ENCODE measurements around the gene NTN4. TPM values are rescaled to one million over a fixed set of nuclear protein-coding genes. Genes with fewer than 3 reads are reported as not detected.
A peak's percentile ranks its signal among the peaks of the same experiment; 100 is the strongest.

NTN4 gene
- total and polyA plus RNA-seq, 2 experiments from 2014 or later, result 35.2 to 63.7 TPM

GRCh38 chr12:95637010-95637409 lies 153.6 kb downstream of the NTN4 start:
- Histone ChIP-seq H3K9me3 (ENCODE audit: low read depth) (no peaks in the 10 kb centered on the region), H3K4me1 (ENCODE audit: insufficient read depth) (peaks cover 21% of the 10 kb centered on the region), H3F3A (ENCODE audit: insufficient read depth) (peaks cover 14% of the 10 kb centered on the region; the same call in 1 of the 2 replicates), H3K27ac (no peak overlapping the region; the same call in 1 of the 2 replicates), H3K36me3 (ENCODE audit: low read depth) (no peaks in the 10 kb centered on the region), H3K9me2 (ENCODE audit: insufficient read depth) (no peaks in the 10 kb centered on the region), H2AFZ (no peak overlapping the region), H3K9ac (no peak overlapping the region), H4K20me1 (ENCODE audit: insufficient read depth) (no peaks in the 10 kb centered on the region), H3K79me2 (ENCODE audit: insufficient read depth) (no peaks in the 10 kb centered on the region), H3K27me3 (replicated peaks; ENCODE audit: insufficient read depth) (no peaks in the 10 kb centered on the region), H3K4me2 (ENCODE audit: unreplicated experiment) (no peak overlapping the region), H3K4me3 (no peak overlapping the region)
- in situ Hi-C loops (cut with MboI), result no loop called here
- no peak for TF ChIP-seq EZH2 (IDR thresholded peaks at IDR 0.05; ENCODE audit: insufficient read depth, poor library complexity, severe bottlenecking)
- no peak for TF ChIP-seq EZH2phosphoT487 (IDR thresholded peaks at IDR 0.05; ENCODE audit: insufficient read depth, low read depth)
- 73 to 90% methylated on average over 20 to 24 of the region's 24 CpGs for WGBS, 2 experiments (ENCODE audit: low coverage in 1 of 2, low lambda C conversion rate in 2 of 2, missing lambda C conversion rate in 2 of 2)
- no peak for DNase-seq

- no peak overlapping the region for H3K9ac ChIP-seq
- TF ChIP-seq EZH2phosphoT487 (IDR thresholded peaks at IDR 0.05; ENCODE audit: insufficient read depth, low read depth), result no peak
- no peak for TF ChIP-seq EZH2 (IDR thresholded peaks at IDR 0.05; ENCODE audit: insufficient read depth, poor library complexity, severe bottlenecking)
- H3K27me3 ChIP-seq (replicated peaks; ENCODE audit: insufficient read depth), result no peaks in the 10 kb centered on the region
- peaks cover 14% of the 10 kb centered on the region; the same call in 1 of the 2 replicates for H3F3A ChIP-seq (ENCODE audit: insufficient read depth)
- no peak overlapping the region for H3K4me2 ChIP-seq (ENCODE audit: unreplicated experiment)
- no peaks in the 10 kb centered on the region for H3K36me3 ChIP-seq (ENCODE audit: low read depth)
- H3K79me2 ChIP-seq (ENCODE audit: insufficient read depth), result no peaks in the 10 kb centered on the region
- no peaks in the 10 kb centered on the region for H4K20me1 ChIP-seq (ENCODE audit: insufficient read depth)
- WGBS, 2 experiments (ENCODE audit: low coverage in 1 of 2, low lambda C conversion rate in 2 of 2, missing lambda C conversion rate in 2 of 2), result 83 to 84% methylated on average over 9 of the region's 9 CpGs
- in situ Hi-C loops (cut with MboI), result no loop called here
- H3K4me3 ChIP-seq, result no peak overlapping the region
- H3K9me2 ChIP-seq (ENCODE audit: insufficient read depth), result no peaks in the 10 kb centered on the region
- no peaks in the 10 kb centered on the region for H3K9me3 ChIP-seq (ENCODE audit: low read depth)
- H3K27ac ChIP-seq, result no peak overlapping the region
- DNase-seq, result no peak
- peaks cover 21% of the 10 kb centered on the region for H3K4me1 ChIP-seq (ENCODE audit: insufficient read depth)
- no peak overlapping the region for H2AFZ ChIP-seq
Measured at GRCh38 chr12:95634622-95635621, 155.6 kb downstream of the NTN4 start.

GRCh38 chr12:95633732-95634465 lies 156.7 kb downstream of the NTN4 start:
- peak; percentile 49 for DNase-seq
- Histone ChIP-seq H3K4me3 (no peak overlapping the region), H3K9me2 (ENCODE audit: insufficient read depth) (no peaks in the 10 kb centered on the region), H3K9ac (peak overlapping the region; percentile 42), H3K36me3 (ENCODE audit: low read depth) (no peaks in the 10 kb centered on the region), H3F3A (ENCODE audit: insufficient read depth) (peaks cover 14% of the 10 kb centered on the region; the same call in 1 of the 2 replicates), H3K4me2 (ENCODE audit: unreplicated experiment) (peak overlapping the region; percentile 25), H2AFZ (peak overlapping the region; percentile 23; the same call in 1 of the 2 replicates), H4K20me1 (ENCODE audit: insufficient read depth) (no peaks in the 10 kb centered on the region), H3K4me1 (ENCODE audit: insufficient read depth) (peaks cover 21% of the 10 kb centered on the region), H3K9me3 (ENCODE audit: low read depth) (no peaks in the 10 kb centered on the region), H3K79me2 (ENCODE audit: insufficient read depth) (no peaks in the 10 kb centered on the region), H3K27ac (peak overlapping the region; percentile 75), H3K27me3 (replicated peaks; ENCODE audit: insufficient read depth) (no peaks in the 10 kb centered on the region)
- in situ Hi-C loops (cut with MboI), result no loop called here
- TF ChIP-seq EZH2phosphoT487 (IDR thresholded peaks at IDR 0.05; ENCODE audit: insufficient read depth, low read depth) (no peak), EZH2 (IDR thresholded peaks at IDR 0.05; ENCODE audit: insufficient read depth, poor library complexity, severe bottlenecking) (no peak)
- WGBS, 2 experiments (ENCODE audit: low coverage in 1 of 2, low lambda C conversion rate in 2 of 2, missing lambda C conversion rate in 2 of 2), result 24% methylated on average over 5 of the region's 5 CpGs

- H3K79me2 ChIP-seq (ENCODE audit: insufficient read depth), result no peaks in the 10 kb centered on the region
- in situ Hi-C loops (cut with MboI), result no loop called here
- no peaks in the 10 kb centered on the region for H4K20me1 ChIP-seq (ENCODE audit: insufficient read depth)
- DNase-seq, result peak; percentile 96
- TF ChIP-seq EZH2 (IDR thresholded peaks at IDR 0.05; ENCODE audit: insufficient read depth, poor library complexity, severe bottlenecking), result no peak
- TF ChIP-seq EZH2phosphoT487 (IDR thresholded peaks at IDR 0.05; ENCODE audit: insufficient read depth, low read depth), result no peak
- H2AFZ ChIP-seq, result 0 out of 2 replicates have a peak overlapping the region, but pooled peaks have one; percentile 23
- H3K4me2 ChIP-seq (ENCODE audit: unreplicated experiment), result peak overlapping the region; percentile 25
- no peaks in the 10 kb centered on the region for H3K36me3 ChIP-seq (ENCODE audit: low read depth)
- no peaks in the 10 kb centered on the region for H3K9me2 ChIP-seq (ENCODE audit: insufficient read depth)
- H3K9ac ChIP-seq, result peak overlapping the region; percentile 42
- H3K27me3 ChIP-seq (replicated peaks; ENCODE audit: insufficient read depth), result no peaks in the 10 kb centered on the region
- 38 to 43% methylated on average over 9 of the region's 9 CpGs for WGBS, 2 experiments (ENCODE audit: low coverage in 1 of 2, low lambda C conversion rate in 2 of 2, missing lambda C conversion rate in 2 of 2)
- peak overlapping the region; percentile 75 for H3K27ac ChIP-seq
- H3K4me3 ChIP-seq, result no peak overlapping the region
- peaks cover 21% of the 10 kb centered on the region for H3K4me1 ChIP-seq (ENCODE audit: insufficient read depth)
- peaks cover 14% of the 10 kb centered on the region; the same call in 1 of the 2 replicates for H3F3A ChIP-seq (ENCODE audit: insufficient read depth)
- no peaks in the 10 kb centered on the region for H3K9me3 ChIP-seq (ENCODE audit: low read depth)
Measured at GRCh38 chr12:95633049-95633731, 157.4 kb downstream of the NTN4 start.
